HG03432 (cell line): ENCODE data around the gene ADAM12.

Experiments
- ATAC-seq: cut with Tn5 transposase; IDR thresholded peaks from one replicate; pipeline ENCODE4 v1.9.1; 2021; ENCODE audit warnings: mild to moderate bottlenecking, moderate library complexity; ENCODE audit not compliant: unreplicated experiment

ADAM12 gene

GRCh38 chr10:126387931-126388911 is at the start of gene ADAM12:
Gene ADAM12, minus strand, starts transcription at chr10:126388477. Its CDS starts 332 bp downstream, at chr10:126388145.
- ATAC-seq, result no peak

GRCh38 chr10:126437635-126438406 is 49.5 kb upstream of the ADAM12 start:
- ATAC-seq, result no peak

GRCh38 chr10:126434235-126434634 is 46.0 kb upstream of the ADAM12 start:
- no peak for ATAC-seq

- no peak for ATAC-seq
Measured at GRCh38 chr10:126433351-126433750, 45.1 kb upstream of the ADAM12 start.

GRCh38 chr10:126432507-126432906 is 44.2 kb upstream of the ADAM12 start:
- no peak for ATAC-seq

GRCh38 chr10:126431816-126432215 is 43.5 kb upstream of the ADAM12 start:
- ATAC-seq, result no peak

- no peak for ATAC-seq
Measured at GRCh38 chr10:126430512-126430911, 42.2 kb upstream of the ADAM12 start.

GRCh38 chr10:126429275-126429674 is 41.0 kb upstream of the ADAM12 start:
- ATAC-seq, result no peak

- ATAC-seq, result no peak
Measured at GRCh38 chr10:126425489-126426065, 37.3 kb upstream of the ADAM12 start.

GRCh38 chr10:126425032-126425431 is 36.8 kb upstream of the ADAM12 start:
- ATAC-seq, result no peak

- ATAC-seq, result no peak
Measured at GRCh38 chr10:126423732-126424491, 35.6 kb upstream of the ADAM12 start.

- no peak for ATAC-seq
Measured at GRCh38 chr10:126422567-126422966, 34.3 kb upstream of the ADAM12 start.

- no peak for ATAC-seq
Measured at GRCh38 chr10:126421756-126422256, 33.5 kb upstream of the ADAM12 start.

GRCh38 chr10:126420567-126421300 is 32.5 kb upstream of the ADAM12 start:
- no peak for ATAC-seq

GRCh38 chr10:126417220-126417825 is 29.0 kb upstream of the ADAM12 start:
- ATAC-seq, result no peak

- ATAC-seq, result no peak
Measured at GRCh38 chr10:126409821-126410220, 21.5 kb upstream of the ADAM12 start.

GRCh38 chr10:126408953-126409641 is 20.8 kb upstream of the ADAM12 start:
- ATAC-seq, result no peak

- ATAC-seq, result no peak
Measured at GRCh38 chr10:126407831-126408230, 19.6 kb upstream of the ADAM12 start.
